ENCODE results near the gene EFEMP1.

EFEMP1 gene

GRCh38 chr2:55932843-55933242, 9.3 kb upstream of the EFEMP1 start:
- no peak for DNase-seq

GRCh38 chr2:55931281-55931680, 7.7 kb upstream of the EFEMP1 start:
- DNase-seq: no peak

GRCh38 chr2:55929476-55929875, 5.9 kb upstream of the EFEMP1 start:
- DNase-seq: no peak

- no peak for DNase-seq
Observed at GRCh38 chr2:55926974-55927373, 3.4 kb upstream of the EFEMP1 start.

DNA sequence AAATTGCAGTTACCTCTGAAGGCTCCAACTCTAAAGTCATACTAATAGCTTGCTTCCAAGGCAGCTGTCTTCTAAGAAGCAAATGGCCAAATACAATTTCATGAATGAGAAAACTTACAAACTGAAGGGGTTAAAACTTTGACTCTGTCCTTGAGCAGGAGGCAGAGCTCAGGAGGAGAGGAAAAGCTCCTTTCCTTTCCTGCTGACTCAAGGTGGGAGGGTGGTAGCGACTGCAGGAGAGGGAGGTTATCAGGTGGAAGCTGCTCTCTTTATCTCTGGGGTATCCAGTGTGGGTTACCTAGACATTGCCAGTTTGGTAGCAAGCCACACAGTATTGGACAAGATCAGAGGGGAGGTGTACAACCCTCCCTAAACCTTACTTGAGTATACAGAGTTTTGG, 2.7 kb upstream of the EFEMP1 start:
- peak; percentile 6 for DNase-seq

- DNase-seq: no peak
Observed at GRCh38 chr2:55923982-55924321, 370 bp upstream of the EFEMP1 start.

DNA sequence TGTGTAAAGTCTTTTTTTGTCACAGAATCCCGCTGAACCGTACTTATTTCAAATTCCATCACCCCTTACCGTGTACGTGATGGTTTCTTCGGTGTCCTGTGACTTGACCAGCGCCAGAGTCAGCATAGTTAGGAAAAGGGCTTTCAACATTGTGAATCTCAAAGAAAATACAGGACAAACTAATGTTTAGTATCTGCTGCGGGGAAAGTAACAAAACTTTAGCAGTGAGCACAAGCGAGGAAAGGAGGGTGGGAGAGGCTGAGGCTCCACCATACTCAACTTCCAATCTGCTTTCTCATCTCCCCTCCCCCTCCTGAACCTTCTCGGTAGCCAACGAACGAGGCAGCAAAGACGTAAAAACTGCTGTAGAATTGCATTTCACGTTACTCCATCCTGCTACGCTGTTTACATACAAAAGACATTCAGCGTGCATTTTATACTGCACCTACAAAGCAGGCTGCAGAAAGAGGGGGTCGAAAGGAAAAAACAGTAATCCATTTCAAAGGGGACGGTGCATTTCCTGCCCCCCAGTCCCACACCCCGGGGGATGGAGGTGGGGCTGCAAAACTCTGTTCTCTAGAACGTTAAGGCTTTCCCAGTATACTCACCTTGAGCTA, 1.2 kb downstream of the EFEMP1 start:
- no peak for DNase-seq

- DNase-seq: no peak
Observed at GRCh38 chr2:55919574-55919973, 4.0 kb downstream of the EFEMP1 start.

DNA sequence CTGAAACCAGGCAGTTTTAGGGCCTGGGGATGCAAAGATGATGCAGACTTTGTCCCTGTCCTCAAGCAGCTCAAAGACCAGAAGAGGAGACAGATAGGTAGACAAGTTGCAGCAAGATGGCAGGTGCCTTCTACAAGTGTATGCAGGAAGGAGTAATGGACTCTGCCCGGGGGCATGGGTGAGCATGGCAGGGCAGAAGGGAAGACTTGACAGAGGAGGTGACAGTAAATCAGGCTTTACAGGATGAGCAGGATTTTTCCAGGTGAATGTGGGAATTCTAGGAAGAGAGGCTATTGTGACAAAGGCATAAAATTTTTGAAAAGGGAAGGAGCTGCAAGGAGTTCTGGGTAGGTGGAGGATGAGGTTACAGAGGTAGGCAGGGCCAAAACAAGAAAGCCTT, 4.7 kb downstream of the EFEMP1 start:
- no peak for DNase-seq

DNA sequence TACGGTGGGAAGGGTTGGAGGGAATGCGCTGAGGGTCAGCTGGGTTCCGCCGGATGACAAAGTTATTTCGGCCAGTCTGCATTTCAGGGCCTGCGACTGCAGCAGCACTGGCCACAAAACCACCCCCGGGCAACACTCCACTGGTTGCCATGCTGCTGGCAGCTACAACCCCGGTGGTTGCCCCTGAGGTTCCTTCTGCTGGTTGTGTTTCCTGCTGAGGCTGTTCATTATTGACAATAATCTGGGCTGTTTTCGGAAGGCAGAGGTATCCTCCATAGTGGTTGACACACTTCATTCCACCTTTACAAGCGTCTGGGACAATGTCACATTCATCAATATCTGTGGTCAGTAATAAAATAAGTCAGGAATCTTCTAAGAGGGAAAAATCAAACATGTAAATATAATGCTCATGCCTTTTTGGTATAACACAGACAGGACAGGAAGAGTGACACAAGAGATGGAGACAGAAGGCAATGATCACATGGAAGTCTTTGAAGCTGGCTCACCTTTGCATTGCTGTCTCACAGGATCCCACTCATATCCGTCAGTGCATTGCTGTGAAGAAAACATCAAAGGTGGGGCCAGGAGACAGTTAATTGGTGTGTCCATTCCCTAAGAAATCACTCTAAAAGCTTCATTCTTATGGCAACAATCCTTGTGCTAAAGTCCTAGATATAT, 5.7 kb downstream of the EFEMP1 start:
- no peak for DNase-seq

DNA sequence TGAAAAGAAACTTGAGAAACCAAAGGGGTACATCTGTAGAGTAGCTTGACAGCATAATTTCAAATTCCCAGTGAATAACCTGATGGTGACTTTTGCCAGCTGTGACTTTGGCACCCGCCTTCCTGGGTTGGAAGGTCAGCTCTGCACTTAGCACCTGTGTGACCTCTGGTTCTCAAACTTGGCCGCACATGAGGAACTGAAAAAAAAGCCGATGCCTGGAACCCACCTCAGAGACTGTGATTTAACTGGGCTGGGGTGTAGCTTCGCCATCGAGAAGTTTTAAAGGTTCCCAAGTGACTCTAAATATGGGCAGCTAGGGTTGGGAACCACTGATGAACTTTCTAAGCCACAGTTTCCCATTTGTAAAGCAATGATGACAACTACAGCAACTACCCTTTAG, 6.5 kb downstream of the EFEMP1 start:
- no peak for DNase-seq

DNA sequence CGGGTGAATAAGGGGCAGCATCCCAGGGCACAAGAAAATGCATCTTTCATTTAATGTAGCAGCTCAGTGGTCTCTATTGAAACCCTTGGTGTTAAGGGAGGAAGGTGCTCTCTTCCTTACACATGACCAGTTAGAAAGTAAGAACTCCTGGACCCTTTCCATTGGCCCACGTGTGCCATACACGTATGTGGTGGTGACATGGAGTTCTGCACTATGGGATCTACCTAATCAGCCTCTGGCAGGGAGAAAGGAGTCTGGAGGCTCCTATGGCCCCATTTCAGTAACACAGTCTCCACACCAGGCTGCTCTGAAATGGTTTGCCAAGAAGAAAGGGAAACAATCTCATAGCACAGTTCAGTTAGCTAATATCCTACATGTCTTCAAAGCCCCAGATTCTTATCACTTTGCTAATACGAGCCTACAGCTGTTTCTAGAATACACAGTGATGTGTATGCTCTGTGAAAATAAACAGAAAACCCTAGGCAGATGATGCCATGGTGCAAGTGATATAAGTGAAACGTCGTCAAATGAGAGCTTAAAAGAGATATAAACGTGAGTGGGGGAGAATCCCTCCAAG, 7.0 kb downstream of the EFEMP1 start:
- no peak for DNase-seq

DNA sequence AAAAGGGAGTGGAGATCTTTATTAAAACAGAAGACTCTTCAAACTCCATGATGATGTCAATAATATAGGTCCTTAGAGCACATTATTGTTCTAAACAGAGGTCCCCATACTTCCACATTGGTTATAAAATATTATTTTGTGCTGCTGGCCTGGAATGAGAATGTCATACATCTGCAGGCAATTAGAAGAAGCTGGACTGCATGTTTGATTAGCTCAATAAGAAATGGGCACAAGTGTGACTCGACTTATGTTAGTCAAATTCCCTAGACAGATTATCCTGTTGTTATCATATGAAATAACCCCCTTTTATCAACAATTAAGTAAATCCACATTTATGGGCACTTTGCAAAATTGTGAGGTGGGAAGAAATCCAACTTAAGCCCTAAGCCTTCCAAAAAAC, 8.8 kb downstream of the EFEMP1 start:
- DNase-seq: no peak

GRCh38 chr2:55912926-55913325, 10.7 kb downstream of the EFEMP1 start:
- DNase-seq: no peak

- DNase-seq: no peak
Observed at GRCh38 chr2:55910077-55910476, 13.5 kb downstream of the EFEMP1 start.

- no peak for DNase-seq
Observed at GRCh38 chr2:55907686-55908085, 15.9 kb downstream of the EFEMP1 start.

GRCh38 chr2:55906993-55907392, 16.6 kb downstream of the EFEMP1 start:
- DNase-seq: no peak

DNA sequence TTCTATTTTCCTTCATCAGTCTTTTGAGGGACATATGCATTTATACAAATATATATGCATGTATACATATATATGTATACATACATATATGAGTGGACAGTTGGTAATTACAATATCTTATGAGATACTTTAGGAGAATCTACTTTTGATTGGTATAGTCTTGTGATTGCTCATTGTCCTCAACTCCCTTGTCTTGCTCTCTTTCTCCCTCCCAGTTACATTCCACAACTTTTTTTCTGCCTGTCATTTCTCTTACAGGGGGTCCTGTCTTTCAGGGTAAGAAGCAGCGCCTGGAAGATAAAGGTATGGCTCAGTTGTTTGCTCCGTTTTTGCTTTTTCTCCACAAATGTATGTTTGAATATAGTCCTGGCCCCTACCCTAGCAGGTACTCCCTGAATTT, 19.9 kb downstream of the EFEMP1 start:
- DNase-seq: no peak

- no peak for DNase-seq
Observed at GRCh38 chr2:55902971-55903370, 20.6 kb downstream of the EFEMP1 start.

GRCh38 chr2:55902429-55902828, 21.2 kb downstream of the EFEMP1 start:
- no peak for DNase-seq

DNA sequence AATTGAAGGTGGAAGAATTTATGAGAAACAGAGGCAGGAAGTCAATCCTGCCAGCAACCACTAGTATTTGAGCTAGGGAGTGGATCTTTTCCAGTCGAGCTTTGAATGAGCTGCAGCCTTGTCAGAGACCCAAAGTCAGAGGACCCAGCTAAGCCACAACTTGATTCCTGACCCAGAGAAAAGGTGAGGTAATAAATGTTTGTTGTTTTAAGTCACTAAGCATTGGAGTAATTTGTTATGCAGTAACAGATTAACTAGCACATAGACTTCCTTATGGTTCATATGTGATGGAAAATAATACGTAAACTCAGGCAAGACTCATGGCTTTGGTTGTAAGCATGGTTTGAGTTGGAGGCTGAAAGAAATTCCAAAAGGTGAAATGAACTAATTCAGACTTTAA, 21.6 kb downstream of the EFEMP1 start:
- DNase-seq: no peak

- DNase-seq: no peak
Observed at GRCh38 chr2:55901322-55901721, 22.3 kb downstream of the EFEMP1 start.

DNA sequence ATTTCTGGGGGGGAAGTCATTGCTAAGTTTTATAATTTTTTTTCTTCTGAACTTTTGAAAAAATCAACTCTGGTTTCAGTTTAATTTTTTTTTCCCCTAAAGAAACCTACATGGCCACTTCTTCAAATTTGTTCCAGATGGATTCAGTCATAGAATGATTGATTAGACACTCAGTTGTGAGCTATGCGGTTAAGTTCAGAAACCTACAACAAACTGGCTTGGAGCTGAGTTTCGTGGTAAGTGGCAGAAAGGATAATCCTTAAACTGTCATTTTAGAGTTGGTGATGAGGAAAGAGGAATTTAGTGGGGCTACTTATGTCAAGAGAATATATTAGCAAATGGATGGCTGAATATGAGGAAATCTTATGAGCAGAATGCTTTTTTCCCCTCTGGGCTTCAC, 23.7 kb downstream of the EFEMP1 start:
- DNase-seq: no peak

DNA sequence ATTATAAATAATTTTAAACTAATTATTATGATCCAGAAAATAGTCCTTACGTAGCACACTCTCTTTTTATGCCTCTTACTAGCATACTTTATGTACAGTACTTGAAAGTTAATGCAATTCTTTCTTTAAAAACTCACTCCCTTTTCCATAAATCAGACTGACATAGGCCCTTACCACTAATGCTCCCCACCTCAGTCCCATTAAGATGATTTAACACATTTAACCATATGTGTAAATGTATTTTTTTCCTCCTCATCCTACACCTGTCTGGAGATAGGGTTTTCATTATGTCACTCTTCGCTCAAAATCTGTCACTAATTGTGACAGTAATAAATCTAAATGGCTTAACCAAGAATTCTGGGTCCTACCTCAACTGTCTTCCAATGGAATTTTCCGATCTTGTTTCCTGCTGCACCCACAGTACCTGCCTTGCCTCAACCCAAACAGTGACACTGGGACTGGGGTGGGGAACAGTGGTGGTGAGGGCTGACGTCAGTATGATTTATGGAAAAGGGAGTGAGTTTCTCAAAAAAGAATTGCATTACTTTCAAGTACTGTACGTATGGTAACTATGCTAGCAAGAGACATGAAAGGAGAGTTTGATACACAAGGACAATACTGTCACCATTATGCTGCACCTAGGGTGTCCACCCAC, 25.1 kb downstream of the EFEMP1 start:
- no peak for DNase-seq
